Measurements from ENCODE around the gene GPSM1. TPM values are rescaled to one million over a fixed set of nuclear protein-coding genes. Genes with fewer than 3 reads are reported as not detected.

The GPSM1 gene
- total RNA-seq, 1 experiment from 2014 or later = 14.2 TPM

GRCh38 chr9:136284951-136285350 is 42.4 kb upstream of the GPSM1 start (continued):
- no peak for TF ChIP-seq STAT6 (CRISPR knock-in tag; conservative IDR thresholded peaks at IDR 0.05; ENCODE audit: low read depth)
- TF ChIP-seq ESRRA (CRISPR knock-in tag; IDR thresholded peaks at IDR 0.05; ENCODE audit: borderline replicate concordance) = no peak
- TF ChIP-seq AR (CRISPR knock-in tag; IDR thresholded peaks at IDR 0.05) = no peak
- no peak for TF ChIP-seq FOXP4 (CRISPR knock-in tag; IDR thresholded peaks at IDR 0.05)

- ChIA-PET CTCF (interaction anchor here (0.8 to 2.9 kb wide), 5 partner anchors 18 to 147 kb away, joined by 3 to 22 read pairs (median 3); no protein-coding TSS in a partner anchor), POLR2A (no interaction called here)
- Mint-ChIP-seq H3K27ac (no peak overlapping the region), H3K4me3 (no peak overlapping the region), H3K4me1 (peaks cover 7% of the 10 kb centered on the region; the same call in 1 of the 2 replicates), H3K36me3 (no peaks in the 10 kb centered on the region), H3K9me3 (no peaks in the 10 kb centered on the region), H3K27me3 (ENCODE audit: low read depth) (no peaks in the 10 kb centered on the region)
- DNase-seq (ENCODE audit: low spot score) (no peak), ATAC-seq (no peak)
- no peak for TF ChIP-seq NFE2L1 (CRISPR knock-in tag; IDR thresholded peaks at IDR 0.05)
- TF ChIP-seq FOXK1 (CRISPR knock-in tag; IDR thresholded peaks at IDR 0.05) = no peak
- TF ChIP-seq NFATC4 (CRISPR knock-in tag; IDR thresholded peaks at IDR 0.05) = no peak
- TF ChIP-seq FOXJ3 (CRISPR knock-in tag; IDR thresholded peaks at IDR 0.05; ENCODE audit: borderline replicate concordance) = no peak
- TF ChIP-seq CTCF (IDR thresholded peaks at IDR 0.05) = no peak
- no peak for TF ChIP-seq ZNF317 (CRISPR knock-in tag; IDR thresholded peaks at IDR 0.05; ENCODE audit: borderline replicate concordance, low read depth)
- no peak for TF ChIP-seq TEAD4 (CRISPR knock-in tag; IDR thresholded peaks at IDR 0.05)
- no peak for TF ChIP-seq AR (CRISPR knock-in tag; IDR thresholded peaks at IDR 0.05)
- TF ChIP-seq USF2 (CRISPR knock-in tag; IDR thresholded peaks at IDR 0.05) = no peak
- no peak for TF ChIP-seq E2F4 (CRISPR knock-in tag; IDR thresholded peaks at IDR 0.05; ENCODE audit: borderline replicate concordance, low read depth)
- no peak for TF ChIP-seq RELA (CRISPR knock-in tag; IDR thresholded peaks at IDR 0.05; ENCODE audit: borderline replicate concordance)
- TF ChIP-seq SMAD3 (CRISPR knock-in tag; IDR thresholded peaks at IDR 0.05; ENCODE audit: borderline replicate concordance) = no peak
- no peak for TF ChIP-seq ELF4 (CRISPR knock-in tag; IDR thresholded peaks at IDR 0.05; ENCODE audit: low read depth)
Measured at GRCh38 chr9:136285501-136286358, 41.6 kb upstream of the GPSM1 start.

Measured in WTC11 (cell line).